Neuron (in vitro differentiated cells): Measurements from ENCODE around the gene SPOCK2.

Source experiments
- H2AFZ ChIP-seq: one replicate; pipeline ENCODE4 v1.6.1; 2013; ENCODE audit warnings: low read depth, mild to moderate bottlenecking, inconsistent platforms, low read length, moderate library complexity
- H3K27me3 ChIP-seq: one replicate; pipeline ENCODE4 v1.6.1; 2013; ENCODE audit warnings: low read length; ENCODE audit not compliant: insufficient read depth
- H3K36me3 ChIP-seq: one replicate; pipeline ENCODE4 v1.6.1; 2013; ENCODE audit warnings: low read length; ENCODE audit not compliant: insufficient read depth
- H3K4me1 ChIP-seq: one replicate; pipeline ENCODE4 v1.6.1; 2013; ENCODE audit warnings: low read length; ENCODE audit not compliant: insufficient read depth
- H3K4me3 ChIP-seq: 2 replicates; pipeline ENCODE4 v1.5.1; 2013; ENCODE audit warnings: mild to moderate bottlenecking, low read length, moderate library complexity
- H3K9me3 ChIP-seq: one replicate; pipeline ENCODE4 v1.6.1; 2013; ENCODE audit warnings: low read length

The SPOCK2 gene

DNA sequence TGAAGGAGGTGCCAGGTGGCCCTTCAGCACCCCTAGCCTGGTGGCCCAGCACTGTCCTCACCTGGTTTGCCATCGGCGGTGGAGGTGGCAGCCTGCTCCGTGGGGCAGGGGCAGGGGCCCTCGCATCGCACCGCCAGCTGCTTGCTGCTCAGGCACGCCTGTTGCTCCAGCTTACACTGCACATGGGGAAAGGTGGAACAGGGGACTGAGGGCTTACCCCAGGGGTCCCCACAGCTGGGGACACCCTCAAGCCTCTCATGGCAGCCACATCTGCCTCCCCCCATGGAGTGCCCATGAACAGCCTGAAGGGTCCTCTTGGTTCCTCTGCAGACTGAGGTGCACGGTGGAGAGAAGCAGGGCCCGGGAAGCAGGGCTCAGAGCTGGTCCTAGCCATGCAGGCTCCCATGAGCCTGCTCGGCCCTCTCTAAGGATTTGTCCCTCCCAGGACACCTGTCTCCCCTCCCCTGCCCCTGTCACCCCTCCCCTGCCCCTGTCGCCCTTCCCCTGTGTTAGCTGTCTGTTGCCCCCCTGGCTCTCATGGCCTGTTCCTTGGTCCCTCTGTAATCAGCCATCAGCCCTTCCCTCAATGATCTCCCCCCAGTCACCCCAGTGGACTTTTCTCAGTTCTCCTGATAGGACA lies 20.1 kb downstream of the SPOCK2 start:
- Histone ChIP-seq H3K9me3 (peaks cover 5% of the 10 kb centered on the region), H3K27me3 (peaks cover 2% of the 10 kb centered on the region), H3K4me1 (peaks cover 13% of the 10 kb centered on the region), H3K36me3 (no peaks in the 10 kb centered on the region), H3K4me3 (no peak overlapping the region), H2AFZ (no peak overlapping the region)

DNA sequence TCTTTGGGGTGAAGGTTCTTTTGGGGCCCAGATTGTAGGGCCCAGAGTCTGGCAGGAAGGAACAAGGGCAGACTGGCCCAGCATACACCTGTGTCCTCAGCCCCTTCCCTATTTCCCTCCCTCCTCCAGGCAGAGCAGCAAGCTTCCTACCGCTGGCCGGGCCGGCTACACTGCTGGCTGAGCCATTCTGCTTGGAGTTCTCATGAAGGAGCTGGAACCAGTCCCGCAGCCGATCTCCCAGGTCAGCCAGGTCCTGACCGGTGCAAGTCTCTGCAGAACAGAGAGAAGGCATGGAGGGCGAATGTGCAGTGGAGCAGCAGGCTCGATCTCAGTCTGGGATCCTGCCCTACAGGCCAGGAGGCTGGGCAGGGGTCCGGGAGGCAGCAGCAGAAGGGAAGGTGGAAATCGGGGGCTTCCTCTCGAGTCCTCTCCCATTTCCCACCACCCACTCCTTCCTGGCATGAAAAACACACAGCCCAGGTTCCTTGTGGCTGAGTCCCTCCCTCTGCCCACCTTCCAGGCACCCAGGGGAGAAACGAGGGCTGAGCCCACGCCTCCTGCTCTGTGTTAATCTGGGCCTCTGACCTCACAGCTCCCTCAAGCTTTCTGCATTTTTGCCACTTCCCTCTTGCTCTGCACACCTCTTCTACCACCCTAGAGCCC lies 20.8 kb downstream of the SPOCK2 start:
- peaks cover 5% of the 10 kb centered on the region for H3K9me3 ChIP-seq
- no peaks in the 10 kb centered on the region for H3K36me3 ChIP-seq
- no peaks in the 10 kb centered on the region for H3K27me3 ChIP-seq
- H3K4me3 ChIP-seq: no peak overlapping the region
- no peak overlapping the region for H2AFZ ChIP-seq
- peaks cover 14% of the 10 kb centered on the region for H3K4me1 ChIP-seq

DNA sequence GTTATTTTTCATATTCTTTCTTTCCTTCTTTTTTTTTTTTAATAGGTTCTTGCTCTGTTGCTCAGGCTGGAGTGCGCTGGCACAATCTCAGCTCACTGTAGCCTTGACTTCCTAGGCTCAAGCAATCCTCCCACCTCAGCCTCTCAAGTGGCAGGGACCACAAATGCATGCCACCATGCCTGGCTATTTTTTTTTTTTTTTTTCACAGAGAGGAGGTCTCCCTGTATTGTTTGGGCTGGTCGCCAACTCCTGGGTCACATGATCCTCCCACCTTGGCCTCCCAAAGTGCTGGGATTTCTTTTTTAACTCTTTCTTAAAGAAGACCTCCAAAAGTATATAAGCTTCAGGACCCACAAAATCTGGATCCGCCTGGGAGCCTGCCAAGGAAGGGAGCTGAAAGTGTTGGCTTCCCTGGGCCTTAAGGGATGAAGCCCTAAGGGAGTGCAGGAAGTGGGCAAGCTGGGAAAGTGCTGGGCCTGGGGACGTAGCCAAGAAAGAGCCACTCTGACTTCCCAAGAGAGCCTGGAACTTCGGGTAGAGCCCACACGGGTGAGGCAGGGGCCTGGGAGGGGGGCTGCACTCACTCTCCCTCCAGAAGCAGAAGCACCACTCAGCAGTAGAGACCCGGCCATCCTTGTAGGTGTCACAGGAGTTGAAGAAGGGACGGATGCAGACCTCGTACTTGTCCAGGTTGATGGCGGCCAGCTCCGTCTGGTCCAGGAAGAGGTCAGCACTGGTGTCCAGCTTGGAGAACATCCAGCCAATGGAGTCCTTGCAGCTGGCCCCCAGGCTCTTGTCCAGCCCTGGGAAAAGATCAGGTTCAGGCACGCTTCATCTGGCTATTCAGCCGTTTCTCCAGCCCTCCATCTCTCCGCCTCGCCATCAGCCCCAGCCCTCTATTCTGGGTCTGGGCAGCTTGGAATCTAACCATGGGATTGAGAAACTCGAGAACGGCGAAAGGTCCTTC lies 21.8 kb downstream of the SPOCK2 start:
- Histone ChIP-seq H3K4me1 (peaks cover 20% of the 10 kb centered on the region), H3K4me3 (no peak overlapping the region), H3K9me3 (peaks cover 3% of the 10 kb centered on the region), H3K36me3 (no peaks in the 10 kb centered on the region), H2AFZ (no peak overlapping the region), H3K27me3 (no peaks in the 10 kb centered on the region)

DNA sequence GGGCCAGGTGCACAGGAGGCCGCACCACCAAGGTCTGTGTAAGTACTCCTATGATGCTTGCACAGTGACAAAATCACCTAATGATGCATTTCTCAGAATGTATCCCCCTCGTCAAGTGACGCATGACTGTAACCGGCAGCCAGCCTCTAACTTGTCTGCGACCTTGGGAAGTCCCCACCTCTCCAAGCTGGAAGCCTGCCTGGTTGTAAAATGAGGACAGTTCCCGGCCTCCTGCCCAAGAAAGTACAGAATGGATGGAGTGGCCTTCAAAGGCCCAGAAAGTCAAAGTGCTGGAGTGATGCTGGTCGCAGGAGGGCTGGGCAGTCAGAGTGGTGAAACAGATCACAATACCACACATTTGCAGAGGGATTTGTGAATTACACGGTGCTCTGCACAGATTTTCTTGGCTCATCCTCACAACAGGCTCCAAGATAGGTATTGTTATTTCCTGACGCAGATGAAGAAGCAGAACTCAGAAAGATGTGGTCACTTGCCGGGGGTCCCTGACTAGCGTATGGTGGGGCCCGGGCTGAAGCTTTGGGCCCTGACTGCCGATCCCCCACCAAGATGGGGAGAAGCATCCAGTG lies 22.8 kb downstream of the SPOCK2 start:
- H3K9me3 ChIP-seq: no peaks in the 10 kb centered on the region
- H2AFZ ChIP-seq: no peak overlapping the region
- H3K36me3 ChIP-seq: no peaks in the 10 kb centered on the region
- peaks cover 20% of the 10 kb centered on the region for H3K4me1 ChIP-seq
- no peak overlapping the region for H3K4me3 ChIP-seq
- H3K27me3 ChIP-seq: no peaks in the 10 kb centered on the region

DNA sequence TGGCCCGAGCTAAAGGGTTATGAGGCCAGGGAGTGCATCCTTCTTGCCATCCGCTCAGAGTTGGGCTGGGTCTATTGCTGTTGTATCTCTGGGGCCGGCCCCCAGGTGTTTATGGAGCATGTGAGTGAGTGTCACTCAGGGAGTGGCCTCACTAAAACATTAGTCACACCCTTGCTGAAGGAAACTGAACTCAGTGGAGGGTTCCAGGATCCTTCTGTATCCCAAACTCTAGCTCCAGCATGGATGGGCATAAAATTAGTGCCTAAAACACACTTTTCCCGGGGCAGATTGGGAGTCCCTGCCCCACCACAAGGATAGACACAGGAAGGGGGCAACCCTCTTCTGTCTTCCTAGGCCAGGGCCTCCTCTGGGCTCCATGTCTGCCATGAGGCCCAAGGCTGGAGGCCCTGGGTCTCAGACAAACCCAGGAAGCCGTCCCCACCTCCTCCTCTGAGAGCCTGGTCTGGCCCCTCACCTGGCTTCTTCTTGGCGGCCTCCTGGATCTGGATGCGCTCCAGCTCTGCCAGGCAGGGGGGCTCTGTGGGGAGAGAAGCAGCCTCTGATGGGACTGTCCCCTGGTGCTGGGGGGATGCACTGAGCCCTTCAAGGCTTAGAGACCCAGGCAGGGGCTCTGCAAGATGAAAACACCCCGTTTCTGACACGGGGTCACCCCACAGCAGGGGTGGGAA lies 24.5 kb downstream of the SPOCK2 start:
- Histone ChIP-seq H2AFZ (no peak overlapping the region), H3K36me3 (no peaks in the 10 kb centered on the region), H3K27me3 (no peaks in the 10 kb centered on the region), H3K4me3 (no peak overlapping the region), H3K4me1 (peaks cover 7% of the 10 kb centered on the region), H3K9me3 (no peaks in the 10 kb centered on the region)

DNA sequence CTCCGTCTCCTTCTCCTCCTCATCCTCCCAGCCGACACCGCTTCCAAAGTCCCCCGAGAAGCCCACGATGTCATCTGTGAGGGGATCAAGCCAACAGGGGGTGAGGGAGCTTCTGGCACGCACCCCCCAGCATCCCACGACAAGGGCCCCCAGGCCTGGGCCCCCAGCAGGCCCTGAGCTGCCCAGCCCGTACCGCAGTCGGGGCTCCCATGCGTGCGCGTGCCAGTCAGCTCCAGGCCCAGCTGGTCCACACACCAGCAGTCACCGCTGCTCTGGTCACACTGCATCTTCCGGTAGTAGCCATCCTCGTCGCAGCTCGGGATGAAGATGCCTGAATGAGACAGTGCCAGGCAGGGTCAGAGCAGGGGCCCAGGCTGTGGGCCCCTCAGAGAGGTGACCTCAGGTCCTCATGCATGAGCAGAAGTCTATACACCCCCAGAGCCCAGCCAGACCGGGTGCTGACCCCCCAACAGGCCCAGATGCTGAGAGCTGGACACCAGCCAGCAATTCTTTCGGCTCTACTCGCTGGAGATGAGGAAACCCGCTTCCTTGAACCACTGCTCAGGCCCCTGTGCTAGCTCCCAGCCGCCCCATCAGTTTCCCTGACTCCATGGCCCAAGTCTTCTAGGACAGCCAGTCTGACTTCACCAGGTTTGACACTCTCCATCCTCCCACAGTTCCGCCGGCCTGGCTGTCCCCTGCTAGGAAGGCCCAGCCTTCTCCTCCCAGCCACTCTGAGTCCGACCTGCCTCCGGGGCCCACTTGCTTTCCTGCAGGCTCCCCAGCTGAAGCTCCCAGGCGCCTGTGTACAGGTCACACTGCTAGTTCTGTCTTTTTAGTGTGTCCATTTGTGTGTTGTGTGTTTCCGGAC lies 25.3 kb downstream of the SPOCK2 start:
- Histone ChIP-seq H3K4me1 (peaks cover 7% of the 10 kb centered on the region), H3K4me3 (no peak overlapping the region), H3K36me3 (no peaks in the 10 kb centered on the region), H3K27me3 (no peaks in the 10 kb centered on the region), H3K9me3 (no peaks in the 10 kb centered on the region), H2AFZ (no peak overlapping the region)

DNA sequence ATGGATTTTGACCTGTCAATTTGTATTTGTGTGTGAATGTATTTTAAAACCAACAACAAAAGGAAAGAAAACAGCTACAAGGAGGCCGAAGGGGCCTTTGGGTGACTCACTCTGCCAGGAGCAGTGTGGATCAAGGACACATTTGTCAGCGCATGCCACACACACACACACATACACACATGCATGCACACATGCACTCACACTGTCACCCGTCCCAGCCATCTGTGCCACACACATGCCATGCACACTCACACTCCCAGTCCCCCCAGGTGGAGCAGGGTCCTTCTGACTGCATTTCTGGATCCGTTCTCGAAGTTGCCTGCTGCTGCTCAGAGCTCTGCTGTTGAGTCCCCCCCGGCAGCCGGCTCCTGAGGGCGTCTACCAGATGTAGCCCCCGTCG lies 26.0 kb downstream of the SPOCK2 start:
- Histone ChIP-seq H3K36me3 (no peaks in the 10 kb centered on the region), H2AFZ (no peak overlapping the region), H3K9me3 (no peaks in the 10 kb centered on the region), H3K4me3 (no peak overlapping the region), H3K4me1 (peaks cover 7% of the 10 kb centered on the region), H3K27me3 (no peaks in the 10 kb centered on the region)

DNA sequence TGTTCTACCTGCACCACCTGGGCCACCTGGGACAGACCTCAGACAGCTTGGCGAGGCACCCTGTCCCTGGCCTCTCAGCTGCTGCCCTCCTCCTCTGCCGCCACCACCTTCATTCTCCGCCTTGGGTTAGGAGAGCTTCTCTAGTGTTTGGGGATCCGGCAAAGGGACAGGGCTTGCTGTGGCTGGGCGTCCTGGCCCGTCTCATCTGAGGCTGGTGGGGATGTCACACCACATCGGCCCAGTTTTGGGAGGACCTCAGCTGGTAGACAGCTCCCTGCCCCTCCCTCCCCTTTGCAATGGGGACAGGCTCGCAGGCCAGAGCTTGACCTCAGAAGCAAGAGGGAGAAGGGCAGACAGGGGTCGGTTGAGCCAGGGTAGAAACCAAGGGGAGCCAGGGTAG lies 26.4 kb downstream of the SPOCK2 start:
- Histone ChIP-seq H3K36me3 (no peaks in the 10 kb centered on the region), H3K9me3 (no peaks in the 10 kb centered on the region), H2AFZ (no peak overlapping the region), H3K4me3 (no peak overlapping the region), H3K27me3 (no peaks in the 10 kb centered on the region), H3K4me1 (peaks cover 7% of the 10 kb centered on the region)

DNA sequence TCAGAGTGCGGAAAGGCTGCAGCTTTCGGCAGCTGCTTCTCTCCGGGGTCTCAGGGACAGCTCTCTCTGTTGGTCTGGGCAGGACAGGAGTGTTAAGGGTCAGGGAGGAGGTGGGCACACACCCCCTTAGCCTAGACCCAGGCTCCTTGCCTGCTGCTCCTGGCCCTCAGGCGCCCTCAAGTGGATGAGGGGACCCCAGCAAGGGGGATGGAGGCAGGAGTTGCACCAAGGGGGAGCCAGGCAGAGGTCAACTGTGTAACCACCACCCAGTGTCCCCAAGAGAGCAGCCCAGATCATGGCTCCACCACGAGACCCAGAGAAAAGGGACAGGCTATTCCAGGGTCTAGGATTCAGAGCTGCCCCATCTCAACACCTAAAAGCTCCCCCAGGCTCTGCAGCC lies 26.9 kb downstream of the SPOCK2 start:
- Histone ChIP-seq H3K9me3 (no peaks in the 10 kb centered on the region), H2AFZ (no peak overlapping the region), H3K4me1 (peaks cover 7% of the 10 kb centered on the region), H3K4me3 (no peak overlapping the region), H3K36me3 (no peaks in the 10 kb centered on the region), H3K27me3 (no peaks in the 10 kb centered on the region)

DNA sequence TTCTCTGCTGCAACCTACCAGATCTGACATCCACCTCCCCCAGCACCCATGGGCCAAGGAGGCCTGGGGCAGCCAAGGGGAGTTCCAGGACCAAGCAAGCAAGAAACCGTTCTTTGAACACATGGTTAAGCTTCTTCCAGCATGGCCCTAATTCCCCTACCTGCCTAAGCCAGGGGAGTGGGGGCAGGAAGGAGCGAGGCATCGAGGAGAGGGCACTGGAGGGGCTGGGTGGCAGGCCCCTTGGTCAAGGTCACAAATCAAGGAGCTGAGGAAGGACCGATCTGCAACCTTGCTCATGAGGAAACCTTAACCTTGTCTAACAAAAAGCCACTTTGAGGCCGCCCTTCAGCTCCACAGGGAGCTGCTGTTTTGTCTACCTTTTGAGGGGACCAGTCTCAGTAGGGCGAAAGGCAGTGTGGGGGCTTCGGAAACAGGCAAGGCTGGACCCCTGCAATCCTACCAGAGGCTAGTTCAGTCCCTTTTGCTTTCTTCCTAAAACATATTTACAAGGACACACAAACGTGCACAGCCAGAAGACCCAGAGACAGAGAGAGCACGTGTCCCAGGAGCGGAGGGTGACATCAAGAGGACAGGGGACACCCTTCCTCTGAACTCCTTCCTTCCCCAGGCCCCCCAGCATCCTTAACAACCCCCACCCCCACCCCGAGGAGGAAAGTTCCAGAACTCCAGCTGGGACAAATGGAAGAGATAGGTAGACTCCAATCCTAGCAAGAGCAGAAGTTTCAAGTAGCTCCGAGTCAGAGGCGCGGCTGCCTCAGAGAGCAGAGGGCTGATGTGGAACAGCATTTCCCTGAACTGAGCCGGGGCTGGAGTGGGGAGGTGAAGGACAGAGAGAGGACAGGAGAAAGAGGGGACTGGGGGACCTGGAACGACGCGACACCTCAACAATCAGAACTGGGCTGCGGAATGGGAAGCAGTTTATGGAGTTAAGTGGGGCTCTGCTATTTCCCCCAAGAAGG lies 28.2 kb downstream of the SPOCK2 start:
- Histone ChIP-seq H3K4me1 (peaks cover 7% of the 10 kb centered on the region), H2AFZ (no peak overlapping the region), H3K9me3 (no peaks in the 10 kb centered on the region), H3K36me3 (no peaks in the 10 kb centered on the region), H3K4me3 (no peak overlapping the region), H3K27me3 (no peaks in the 10 kb centered on the region)
